IPS DF 6.9 (cell line): ENCODE measurements around the gene TNFRSF11A.

Source experiments
- DNase-seq: peaks from one replicate; pipeline ENCODE4 v3.0.0-alpha.2; 2013; ENCODE audit warnings: low read depth, low spot score
- H3K27ac ChIP-seq: one replicate; pipeline ENCODE4 v1.5.1; 2013; ENCODE audit warnings: low read length, control low read depth
- H3K27me3 ChIP-seq: 2 replicates; pipeline ENCODE4 v1.6.1; 2013; ENCODE audit warnings: mild to moderate bottlenecking, low read length; ENCODE audit not compliant: control insufficient read depth, insufficient read depth
- H3K36me3 ChIP-seq: 2 replicates; pipeline ENCODE4 v1.6.1; 2013; ENCODE audit warnings: low read length; ENCODE audit not compliant: control insufficient read depth, insufficient read depth
- H3K4me1 ChIP-seq: 2 replicates; pipeline ENCODE4 v1.6.1; 2013; ENCODE audit warnings: low read length; ENCODE audit not compliant: control insufficient read depth, insufficient read depth
- H3K4me3 ChIP-seq: 2 replicates; pipeline ENCODE4 v1.5.1; 2013; ENCODE audit warnings: mild to moderate bottlenecking, low read length
- H3K9me3 ChIP-seq: 2 replicates; pipeline ENCODE4 v1.6.1; 2013; ENCODE audit warnings: low read length, inconsistent platforms; ENCODE audit not compliant: control insufficient read depth, insufficient read depth
- WGBS: extraction: QIAGEN DNeasy Blood & Tissue Kit; methylation state at CpG from one replicate; pipeline ENCODE4 v1.1.7; 2013; ENCODE audit warnings: mixed read lengths, missing lambda C conversion rate; ENCODE audit not compliant: insufficient read length, insufficient coverage; 5-methylcytosine and 5-hydroxymethylcytosine counted together

Gene TNFRSF11A

GRCh38 chr18:62343316-62343715 lies 18.2 kb downstream of the TNFRSF11A start:
- no peaks in the 10 kb centered on the region for H3K27me3 ChIP-seq
- DNase-seq, result no peak

GRCh38 chr18:62345909-62346308 lies 20.8 kb downstream of the TNFRSF11A start:
- DNase-seq, result no peak
- Histone ChIP-seq H3K27ac (no peak overlapping the region), H3K4me1 (peaks cover 7% of the 10 kb centered on the region), H3K9me3 (no peaks in the 10 kb centered on the region), H3K36me3 (no peaks in the 10 kb centered on the region), H3K27me3 (no peaks in the 10 kb centered on the region), H3K4me3 (no peak overlapping the region)
- no CpG with 5 or more reads among the region's 2 CpGs for WGBS

More at GRCh38 chr18:62343316-62343715, 18.2 kb downstream of the TNFRSF11A start:
- Histone ChIP-seq H3K4me1 (peaks cover 11% of the 10 kb centered on the region), H3K27ac (no peak overlapping the region), H3K4me3 (no peak overlapping the region), H3K36me3 (no peaks in the 10 kb centered on the region), H3K9me3 (no peaks in the 10 kb centered on the region)
- WGBS, result no CpG with 5 or more reads among the region's 8 CpGs

- Histone ChIP-seq H3K4me3 (no peak overlapping the region), H3K4me1 (peaks cover 7% of the 10 kb centered on the region), H3K9me3 (no peaks in the 10 kb centered on the region), H3K27ac (no peak overlapping the region), H3K36me3 (no peaks in the 10 kb centered on the region), H3K27me3 (no peaks in the 10 kb centered on the region)
- no peak for DNase-seq
- WGBS, result no CpG with 5 or more reads among the region's 7 CpGs
Observed at GRCh38 chr18:62346333-62347088, 21.4 kb downstream of the TNFRSF11A start.

GRCh38 chr18:62347089-62347506 lies 22.0 kb downstream of the TNFRSF11A start:
- Histone ChIP-seq H3K4me3 (no peak overlapping the region), H3K27me3 (no peaks in the 10 kb centered on the region), H3K4me1 (peaks cover 5% of the 10 kb centered on the region), H3K27ac (no peak overlapping the region), H3K9me3 (no peaks in the 10 kb centered on the region), H3K36me3 (no peaks in the 10 kb centered on the region)
- no peak for DNase-seq
- WGBS, result no CpG with 5 or more reads among the region's 6 CpGs

- Histone ChIP-seq H3K27me3 (no peaks in the 10 kb centered on the region), H3K4me1 (peaks cover 6% of the 10 kb centered on the region), H3K4me3 (no peak overlapping the region), H3K9me3 (no peaks in the 10 kb centered on the region), H3K27ac (no peak overlapping the region), H3K36me3 (no peaks in the 10 kb centered on the region)
- DNase-seq, result no peak
- WGBS, result no CpG with 5 or more reads among the region's 4 CpGs
Observed at GRCh38 chr18:62348474-62348873, 23.4 kb downstream of the TNFRSF11A start.

- Histone ChIP-seq H3K36me3 (0 out of 2 replicates have a peak, but pooled peaks cover 3% of the 10 kb centered on the region), H3K27me3 (no peaks in the 10 kb centered on the region), H3K27ac (no peak overlapping the region), H3K9me3 (no peaks in the 10 kb centered on the region), H3K4me1 (peaks cover 1% of the 10 kb centered on the region; the same call in 1 of the 2 replicates), H3K4me3 (no peak overlapping the region)
- no CpG with 5 or more reads among the region's 7 CpGs for WGBS
- no peak for DNase-seq
Observed at GRCh38 chr18:62353170-62353569, 28.1 kb downstream of the TNFRSF11A start.

- Histone ChIP-seq H3K27ac (no peak overlapping the region), H3K36me3 (0 out of 2 replicates have a peak, but pooled peaks cover 3% of the 10 kb centered on the region), H3K4me1 (peaks cover 1% of the 10 kb centered on the region; the same call in 1 of the 2 replicates), H3K9me3 (no peaks in the 10 kb centered on the region), H3K4me3 (no peak overlapping the region), H3K27me3 (no peaks in the 10 kb centered on the region)
- WGBS, result no CpG with 5 or more reads among the region's 29 CpGs
- DNase-seq, result no peak
Observed at GRCh38 chr18:62354151-62354550, 29.0 kb downstream of the TNFRSF11A start.

- Histone ChIP-seq H3K9me3 (no peaks in the 10 kb centered on the region), H3K27ac (no peak overlapping the region), H3K36me3 (0 out of 2 replicates have a peak, but pooled peaks cover 3% of the 10 kb centered on the region), H3K27me3 (no peaks in the 10 kb centered on the region), H3K4me1 (peaks cover 1% of the 10 kb centered on the region; the same call in 1 of the 2 replicates), H3K4me3 (no peak overlapping the region)
- no peak for DNase-seq
- WGBS, result no CpG with 5 or more reads among the region's 5 CpGs
Observed at GRCh38 chr18:62357079-62357719, 32.1 kb downstream of the TNFRSF11A start.

GRCh38 chr18:62360805-62361204 lies 35.7 kb downstream of the TNFRSF11A start:
- DNase-seq, result no peak
- Histone ChIP-seq H3K27me3 (no peaks in the 10 kb centered on the region), H3K4me1 (no peaks in the 10 kb centered on the region), H3K9me3 (no peaks in the 10 kb centered on the region), H3K4me3 (no peak overlapping the region), H3K36me3 (no peaks in the 10 kb centered on the region), H3K27ac (no peak overlapping the region)
- whole genome bisulfite sequencing, result no CpG with 5 or more reads among the region's 2 CpGs

GRCh38 chr18:62361288-62361687 lies 36.2 kb downstream of the TNFRSF11A start:
- no peak overlapping the region for H3K4me3 ChIP-seq
- DNase-seq, result no peak
- H3K27ac ChIP-seq, result no peak overlapping the region
- no peaks in the 10 kb centered on the region for H3K27me3 ChIP-seq
- no CpG with 5 or more reads among the region's 7 CpGs for WGBS
- no peaks in the 10 kb centered on the region for H3K9me3 ChIP-seq
- no peaks in the 10 kb centered on the region for H3K36me3 ChIP-seq
- H3K4me1 ChIP-seq, result no peaks in the 10 kb centered on the region
